ENCODE measurements around the gene TMEM164.

Gene TMEM164

DNA sequence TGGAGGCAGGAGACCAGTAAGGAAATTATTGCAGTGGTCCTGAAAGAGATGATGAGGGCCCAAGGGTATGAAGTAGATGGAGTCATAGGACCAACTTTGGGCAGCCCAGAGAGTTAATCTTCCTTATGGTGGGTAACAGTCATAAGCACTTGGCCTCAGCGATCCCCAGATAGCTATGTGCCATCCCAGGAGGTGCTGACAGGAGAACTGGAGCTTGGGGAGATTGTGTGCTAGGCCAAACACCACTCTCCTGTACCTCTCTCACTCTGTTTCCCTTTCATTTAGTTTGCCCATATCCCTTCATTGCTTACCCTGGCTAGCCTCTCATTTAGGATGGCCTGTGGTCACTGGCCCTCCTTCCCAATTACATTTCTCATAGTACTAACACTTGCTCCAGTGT, 60.0 kb downstream of the TMEM164 start:
- no peak overlapping the region for H3K4me3 ChIP-seq (replicated peaks; ENCODE audit: low read depth, low read length)
- DNase-seq (ENCODE audit: extremely low read depth, low read depth), result no peak
- TF ChIP-seq, protein P1, sequence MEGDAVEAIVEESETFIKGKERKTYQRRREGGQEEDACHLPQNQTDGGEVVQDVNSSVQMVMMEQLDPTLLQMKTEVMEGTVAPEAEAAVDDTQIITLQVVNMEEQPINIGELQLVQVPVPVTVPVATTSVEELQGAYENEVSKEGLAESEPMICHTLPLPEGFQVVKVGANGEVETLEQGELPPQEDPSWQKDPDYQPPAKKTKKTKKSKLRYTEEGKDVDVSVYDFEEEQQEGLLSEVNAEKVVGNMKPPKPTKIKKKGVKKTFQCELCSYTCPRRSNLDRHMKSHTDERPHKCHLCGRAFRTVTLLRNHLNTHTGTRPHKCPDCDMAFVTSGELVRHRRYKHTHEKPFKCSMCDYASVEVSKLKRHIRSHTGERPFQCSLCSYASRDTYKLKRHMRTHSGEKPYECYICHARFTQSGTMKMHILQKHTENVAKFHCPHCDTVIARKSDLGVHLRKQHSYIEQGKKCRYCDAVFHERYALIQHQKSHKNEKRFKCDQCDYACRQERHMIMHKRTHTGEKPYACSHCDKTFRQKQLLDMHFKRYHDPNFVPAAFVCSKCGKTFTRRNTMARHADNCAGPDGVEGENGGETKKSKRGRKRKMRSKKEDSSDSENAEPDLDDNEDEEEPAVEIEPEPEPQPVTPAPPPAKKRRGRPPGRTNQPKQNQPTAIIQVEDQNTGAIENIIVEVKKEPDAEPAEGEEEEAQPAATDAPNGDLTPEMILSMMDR (IDR thresholded peaks at IDR 0.05; ENCODE audit: low read depth, low read length, missing control alignments), result no peak

DNA sequence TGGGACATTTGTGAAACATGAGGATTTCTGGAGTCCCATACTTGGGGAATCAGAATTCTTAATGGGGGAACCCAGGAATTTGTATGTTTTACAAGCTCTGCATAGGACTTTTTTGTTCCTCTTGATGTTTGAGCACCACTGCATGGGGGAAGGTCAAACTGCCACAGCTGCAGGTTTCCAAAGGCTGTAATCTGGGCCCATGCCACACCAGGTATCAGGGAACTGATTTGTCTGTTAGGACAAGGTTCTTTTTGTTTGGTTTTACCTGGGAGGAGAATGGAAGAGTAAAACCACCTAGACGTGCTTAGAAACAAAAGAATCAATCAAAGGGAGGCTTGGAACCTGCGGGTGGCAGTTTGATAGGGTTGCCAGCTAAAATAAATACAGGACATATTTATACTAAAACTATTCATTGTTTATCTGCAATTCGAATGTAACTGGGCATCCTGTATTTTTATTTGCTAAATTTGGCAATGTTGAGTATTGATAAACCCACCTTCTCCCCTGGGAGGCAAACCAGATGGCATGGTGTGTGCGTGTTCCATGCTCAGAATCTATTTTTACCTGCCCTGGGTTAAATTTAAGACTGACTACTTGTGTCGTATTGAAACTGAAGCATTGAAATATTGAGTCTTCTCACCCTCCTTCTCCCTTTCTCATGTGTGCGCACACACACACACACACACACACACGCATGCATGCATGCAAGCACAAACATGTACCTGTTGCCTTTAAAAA, 63.7 kb downstream of the TMEM164 start:
- H3K4me3 ChIP-seq (replicated peaks; ENCODE audit: low read depth, low read length), result no peak overlapping the region
- TF ChIP-seq, protein P1 (IDR thresholded peaks at IDR 0.05; ENCODE audit: low read depth, low read length, missing control alignments), result no peak
- no peak for DNase-seq (ENCODE audit: extremely low read depth, low read depth)

DNA sequence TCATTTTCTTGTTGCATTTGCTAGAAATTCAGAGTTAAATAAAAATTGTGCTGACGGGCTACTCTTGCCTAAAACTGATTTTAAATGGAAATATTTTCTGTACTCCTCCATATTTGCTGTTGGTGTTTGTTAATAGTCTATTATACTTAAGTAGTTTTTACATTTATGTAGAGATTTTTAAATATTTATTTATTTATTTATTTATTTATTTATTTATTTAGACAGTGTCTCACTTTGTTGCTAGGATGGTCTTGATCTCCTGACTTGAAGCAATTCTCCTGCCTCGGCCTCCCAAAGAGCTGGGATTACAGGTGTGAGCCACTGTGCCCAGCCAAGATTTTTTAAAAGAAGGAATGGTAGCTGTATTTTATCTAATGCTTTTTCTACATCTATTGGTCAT, 68.1 kb downstream of the TMEM164 start:
- DNase-seq (ENCODE audit: extremely low read depth, low read depth), result no peak
- TF ChIP-seq, protein P1 (IDR thresholded peaks at IDR 0.05; ENCODE audit: low read depth, low read length, missing control alignments), result no peak
- no peak overlapping the region for H3K4me3 ChIP-seq (replicated peaks; ENCODE audit: low read depth, low read length)

DNA sequence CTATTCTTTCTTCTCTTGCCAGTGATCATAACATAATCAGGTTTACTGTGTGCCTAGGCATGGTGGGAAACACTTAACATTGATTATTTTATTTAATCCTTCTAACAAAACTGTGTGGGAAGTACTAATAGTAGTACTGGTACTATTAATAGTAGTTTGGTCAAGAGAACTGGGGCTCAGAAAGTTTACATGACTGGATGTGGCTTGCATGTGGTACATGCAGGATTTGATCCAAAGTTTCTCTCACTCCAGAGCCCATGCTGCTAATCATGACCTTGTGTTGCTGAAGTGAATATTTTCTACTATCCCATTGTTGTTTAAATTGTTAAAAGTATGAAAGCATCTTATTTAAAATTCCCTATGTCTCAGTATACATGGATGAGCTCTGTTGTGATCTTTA, 78.4 kb downstream of the TMEM164 start:
- no peak overlapping the region for H3K4me3 ChIP-seq (replicated peaks; ENCODE audit: low read depth, low read length)
- TF ChIP-seq, protein P1 (IDR thresholded peaks at IDR 0.05; ENCODE audit: low read depth, low read length, missing control alignments), result no peak
- no peak for DNase-seq (ENCODE audit: extremely low read depth, low read depth)

DNA sequence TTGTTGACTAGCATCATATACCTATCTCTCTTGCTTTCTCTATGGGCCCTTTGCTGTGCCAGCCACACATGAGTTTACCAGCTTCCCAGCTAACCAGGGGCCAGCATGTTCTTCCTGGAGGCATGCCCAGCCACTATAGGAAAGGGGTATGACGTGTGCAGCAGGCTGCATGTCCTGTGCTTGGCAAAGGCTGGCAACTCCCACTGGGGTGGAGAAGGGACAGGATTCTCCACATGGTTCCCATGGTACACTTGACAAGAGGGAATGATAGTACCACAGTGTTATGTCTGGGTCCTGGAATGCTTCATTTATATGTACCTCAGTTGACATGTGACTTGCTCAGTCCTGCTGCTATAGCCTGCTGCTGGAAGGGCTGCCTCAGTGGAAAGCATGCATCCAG, 78.8 kb downstream of the TMEM164 start:
- TF ChIP-seq, protein P1 (IDR thresholded peaks at IDR 0.05; ENCODE audit: low read depth, low read length, missing control alignments), result no peak
- no peak for DNase-seq (ENCODE audit: extremely low read depth, low read depth)
- no peak overlapping the region for H3K4me3 ChIP-seq (replicated peaks; ENCODE audit: low read depth, low read length)

DNA sequence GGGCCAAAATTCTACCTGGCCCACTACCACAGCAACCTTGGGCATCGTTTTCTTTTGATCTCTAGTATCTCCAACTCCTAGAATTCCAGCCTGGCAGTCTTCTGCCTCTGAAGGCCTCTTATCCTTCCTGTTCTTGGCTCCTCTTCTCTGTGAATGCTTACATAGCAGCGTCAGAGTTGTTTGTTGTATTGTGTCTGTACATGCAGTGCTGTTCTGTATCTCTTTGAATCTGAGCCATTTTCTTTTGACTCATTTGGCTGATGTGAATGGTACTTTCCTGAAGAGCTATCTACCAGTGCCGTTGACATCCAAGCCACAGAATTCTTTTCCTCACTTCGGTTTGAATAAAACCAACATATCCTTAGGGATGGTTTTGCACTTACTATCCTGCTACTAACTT, 79.2 kb downstream of the TMEM164 start:
- TF ChIP-seq, protein P1 (IDR thresholded peaks at IDR 0.05; ENCODE audit: low read depth, low read length, missing control alignments), result no peak
- no peak overlapping the region for H3K4me3 ChIP-seq (replicated peaks; ENCODE audit: low read depth, low read length)
- DNase-seq (ENCODE audit: extremely low read depth, low read depth), result no peak
